Fibroblast of mammary gland (primary cell): ENCODE data around the gene MACF1.
"Not testable (repeated sequence)": the region's sequence is repeated elsewhere in the genome, so short reads cannot be mapped to it uniquely, and the experiment has no call there.

Experiments
- DNase-seq: peaks from one replicate; pipeline ENCODE4 v3.0.0-alpha.2; 2010; ENCODE audit warnings: low read depth
- H3K4me3 ChIP-seq: 2 replicates; pipeline ENCODE4 v1.5.1; 2011; ENCODE audit warnings: low read depth, mild to moderate bottlenecking, low read length, moderate library complexity; ENCODE audit not compliant: control insufficient read depth
- TF ChIP-seq, protein P1 (sequence below): conservative IDR thresholded peaks from 2 replicates; pipeline ENCODE4 v1.5.1; 2011; ENCODE audit warnings: low read depth, low read length, inconsistent platforms; ENCODE audit not compliant: control insufficient read depth, insufficient read depth

MACF1 gene

DNA sequence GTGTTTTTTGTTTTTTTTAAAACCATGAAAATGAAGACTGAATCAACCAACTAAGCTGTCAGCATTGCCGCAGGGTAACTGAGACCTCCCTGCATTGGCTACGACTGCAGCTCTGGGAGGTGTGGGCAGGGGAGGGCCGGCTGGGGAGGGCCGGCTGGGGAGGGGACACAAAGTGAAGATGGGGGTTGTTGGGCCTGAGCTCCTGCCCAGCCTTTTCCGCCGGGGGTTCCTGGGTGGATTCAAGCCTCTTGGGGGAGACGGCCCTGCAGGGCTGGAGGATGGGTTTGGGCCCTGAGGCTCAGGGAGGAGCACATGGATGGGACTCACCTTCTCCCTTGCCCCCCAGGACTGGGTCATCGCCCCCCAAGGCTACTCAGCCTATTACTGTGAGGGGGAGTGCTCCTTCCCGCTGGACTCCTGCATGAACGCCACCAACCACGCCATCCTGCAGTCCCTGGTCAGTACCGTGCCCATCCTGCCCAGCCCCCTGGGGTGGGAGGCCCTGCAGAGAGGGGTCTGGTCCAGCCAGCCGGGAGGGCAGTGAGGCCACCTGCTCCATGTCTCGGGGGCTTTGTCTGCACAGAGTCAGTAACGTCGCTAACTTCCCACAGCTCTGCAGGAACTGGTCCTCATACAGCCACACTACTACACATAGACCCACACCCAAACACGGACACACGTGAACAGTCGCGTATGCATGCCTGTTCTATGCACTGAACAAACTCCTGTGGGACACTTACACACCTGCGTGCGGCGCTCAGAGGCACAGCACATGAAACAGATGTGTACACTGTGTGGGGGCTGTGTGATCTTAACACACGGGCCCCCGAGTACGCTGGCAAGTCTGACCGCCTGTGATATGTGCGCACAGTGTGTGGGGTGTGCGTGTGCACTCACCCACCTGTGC, 318.4 kb downstream of the MACF1 start:
- H3K4me3 ChIP-seq = no peak overlapping the region
- TF ChIP-seq, protein P1, sequence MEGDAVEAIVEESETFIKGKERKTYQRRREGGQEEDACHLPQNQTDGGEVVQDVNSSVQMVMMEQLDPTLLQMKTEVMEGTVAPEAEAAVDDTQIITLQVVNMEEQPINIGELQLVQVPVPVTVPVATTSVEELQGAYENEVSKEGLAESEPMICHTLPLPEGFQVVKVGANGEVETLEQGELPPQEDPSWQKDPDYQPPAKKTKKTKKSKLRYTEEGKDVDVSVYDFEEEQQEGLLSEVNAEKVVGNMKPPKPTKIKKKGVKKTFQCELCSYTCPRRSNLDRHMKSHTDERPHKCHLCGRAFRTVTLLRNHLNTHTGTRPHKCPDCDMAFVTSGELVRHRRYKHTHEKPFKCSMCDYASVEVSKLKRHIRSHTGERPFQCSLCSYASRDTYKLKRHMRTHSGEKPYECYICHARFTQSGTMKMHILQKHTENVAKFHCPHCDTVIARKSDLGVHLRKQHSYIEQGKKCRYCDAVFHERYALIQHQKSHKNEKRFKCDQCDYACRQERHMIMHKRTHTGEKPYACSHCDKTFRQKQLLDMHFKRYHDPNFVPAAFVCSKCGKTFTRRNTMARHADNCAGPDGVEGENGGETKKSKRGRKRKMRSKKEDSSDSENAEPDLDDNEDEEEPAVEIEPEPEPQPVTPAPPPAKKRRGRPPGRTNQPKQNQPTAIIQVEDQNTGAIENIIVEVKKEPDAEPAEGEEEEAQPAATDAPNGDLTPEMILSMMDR = no peak

DNA sequence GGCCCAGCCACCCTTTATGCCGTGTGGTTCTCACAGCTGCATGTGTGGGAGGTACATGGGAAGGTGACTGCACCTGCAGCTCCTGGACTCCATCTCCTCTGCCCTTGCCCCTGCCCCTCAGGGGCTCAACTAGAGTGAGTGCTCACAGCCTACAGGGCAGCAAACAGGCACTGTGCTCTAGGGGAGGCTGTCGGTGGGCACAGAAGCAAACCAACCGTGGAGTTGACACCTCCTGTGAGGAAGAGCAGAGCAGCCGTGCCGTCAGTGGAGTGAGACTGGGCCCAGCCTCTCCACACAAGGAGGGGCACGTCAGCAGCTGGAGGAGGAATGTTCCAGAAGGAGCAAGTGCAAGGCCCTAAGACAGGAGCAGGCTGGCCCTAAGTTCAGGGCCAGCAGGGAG, 319.7 kb downstream of the MACF1 start:
- TF ChIP-seq, protein P1 = no peak
- DNase-seq = no peak

More for the DNA sequence above, 318.4 kb downstream of the MACF1 start:
- no peak for DNase-seq

DNA sequence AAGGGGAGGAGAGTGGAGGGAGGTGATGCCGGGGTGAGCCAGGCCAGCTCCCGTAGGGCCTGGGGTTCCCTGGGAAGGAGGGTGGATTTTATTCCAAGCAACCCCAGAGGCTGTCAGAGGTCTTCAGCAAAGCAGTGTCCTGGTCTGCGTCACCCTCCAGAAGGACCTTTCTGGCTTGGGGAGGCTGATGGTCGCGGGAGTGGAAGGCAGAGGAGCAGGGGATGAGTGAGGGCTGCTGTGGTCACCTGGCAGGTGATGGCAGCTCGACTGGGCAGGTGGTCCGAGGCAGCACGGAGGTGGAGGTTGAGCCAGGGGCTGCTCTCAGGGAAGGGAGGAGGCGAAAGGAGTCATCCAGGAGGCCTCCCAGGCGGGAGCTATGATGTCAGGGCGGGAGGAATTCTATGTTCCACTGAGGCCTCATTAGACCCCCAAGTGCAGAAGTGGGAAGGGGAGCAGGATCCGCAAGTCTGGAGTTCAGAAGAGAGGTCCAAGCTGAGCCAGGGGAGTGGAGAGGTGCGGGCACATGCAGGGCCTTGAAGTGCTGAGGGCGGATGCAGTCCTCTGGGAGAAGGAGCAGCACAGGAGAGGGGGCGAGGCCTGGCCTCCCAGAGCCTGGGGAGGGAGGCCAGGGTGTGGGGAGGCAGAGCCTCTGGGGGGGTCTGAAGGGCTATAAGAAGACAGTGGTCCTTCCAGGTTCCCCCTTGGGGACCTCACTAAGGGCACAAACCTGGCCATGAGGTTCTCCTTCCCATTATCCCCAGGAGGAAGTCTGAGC, 320.3 kb downstream of the MACF1 start:
- H3K4me3 ChIP-seq = no peak overlapping the region
- TF ChIP-seq, protein P1 = no peak
- DNase-seq = no peak

More for the DNA sequence above, 319.7 kb downstream of the MACF1 start:
- H3K4me3 ChIP-seq = no peak overlapping the region

DNA sequence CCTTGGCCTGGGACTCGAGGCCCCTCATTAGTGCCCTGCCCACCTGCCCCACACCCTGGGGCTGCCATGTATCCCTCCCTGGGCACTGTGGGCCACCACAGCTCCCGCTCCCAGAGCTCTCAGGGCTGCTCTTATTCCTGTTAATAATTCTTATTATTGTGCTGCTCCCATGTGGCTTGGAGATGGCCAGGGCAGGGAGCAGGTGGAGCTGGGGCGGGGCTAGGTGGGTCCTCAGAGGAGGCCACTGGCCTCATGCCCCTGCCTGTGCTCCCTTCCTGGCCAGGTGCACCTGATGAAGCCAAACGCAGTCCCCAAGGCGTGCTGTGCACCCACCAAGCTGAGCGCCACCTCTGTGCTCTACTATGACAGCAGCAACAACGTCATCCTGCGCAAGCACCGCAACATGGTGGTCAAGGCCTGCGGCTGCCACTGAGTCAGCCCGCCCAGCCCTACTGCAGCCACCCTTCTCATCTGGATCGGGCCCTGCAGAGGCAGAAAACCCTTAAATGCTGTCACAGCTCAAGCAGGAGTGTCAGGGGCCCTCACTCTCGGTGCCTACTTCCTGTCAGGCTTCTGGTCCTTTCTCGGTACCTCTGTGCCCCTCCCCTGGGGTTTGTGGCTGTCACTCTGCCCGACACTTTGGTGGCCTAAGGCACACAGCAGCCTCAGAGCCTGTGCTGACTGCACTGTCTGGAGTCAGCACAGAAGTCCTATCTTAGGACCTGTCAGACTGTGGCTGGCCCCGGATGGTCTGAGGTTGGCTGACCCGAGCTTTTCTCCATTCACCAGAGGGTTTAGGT, 321.1 kb downstream of the MACF1 start:
- TF ChIP-seq, protein P1 = no peak
- no peak overlapping the region for H3K4me3 ChIP-seq
- DNase-seq = no peak

DNA sequence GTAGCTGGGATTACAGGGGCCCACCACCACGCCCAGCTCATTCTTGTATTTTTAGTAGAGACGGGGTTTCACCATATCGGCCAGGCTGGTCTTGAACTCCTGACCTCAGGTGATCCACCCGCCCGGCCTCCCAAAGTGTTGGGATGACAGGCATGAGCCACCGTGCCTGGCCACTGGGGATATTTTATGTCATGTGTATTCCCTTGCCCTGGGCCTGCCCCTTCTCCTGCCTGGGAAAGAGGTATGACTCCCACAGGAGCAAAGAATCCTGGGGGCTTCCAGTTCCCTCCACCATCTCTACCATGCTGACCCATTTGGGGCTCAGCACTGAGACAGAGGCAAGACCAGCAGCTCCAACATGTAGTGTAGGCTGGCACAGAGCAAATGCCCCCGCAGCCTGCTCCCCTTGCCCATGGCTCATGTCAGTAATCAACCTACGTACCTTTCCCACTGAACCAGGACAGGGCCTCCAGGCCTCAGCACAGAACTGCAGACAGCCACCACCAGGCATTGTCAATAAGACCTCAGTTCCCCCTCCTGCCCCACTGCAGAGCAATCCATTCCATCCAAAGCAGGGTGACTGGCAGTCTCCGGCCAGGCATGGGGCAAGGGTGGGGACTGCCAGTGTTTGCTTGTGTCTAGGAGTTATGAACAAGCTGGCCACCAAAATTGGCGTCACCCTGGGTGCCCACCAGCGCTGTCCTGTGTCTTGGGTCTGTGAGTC, 322.1 kb downstream of the MACF1 start:
- TF ChIP-seq, protein P1 = no peak
- no peak for DNase-seq

DNA sequence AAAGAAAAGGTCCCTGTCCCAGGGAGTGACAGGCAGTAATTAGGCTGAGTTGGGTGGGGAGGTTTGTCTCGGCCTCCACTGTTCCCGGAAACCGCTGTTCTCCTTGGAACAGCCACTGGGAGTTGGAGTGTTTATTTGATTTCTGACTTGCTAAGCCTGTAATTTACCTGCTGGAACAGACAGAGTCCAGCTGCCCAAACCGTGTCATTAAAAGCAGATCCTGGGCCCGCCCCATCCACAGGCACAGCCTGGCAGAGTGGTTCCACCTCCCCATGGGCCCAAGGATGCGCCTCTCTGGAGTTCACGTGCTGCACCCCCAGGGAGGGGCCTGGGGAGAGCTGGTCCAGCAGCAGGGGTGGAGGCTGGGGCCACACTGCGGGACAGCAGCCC, 322.7 kb downstream of the MACF1 start:
- not testable (repeated sequence) for DNase-seq, H3K4me3 ChIP-seq

More for the DNA sequence above, 322.1 kb downstream of the MACF1 start:
- H3K4me3 ChIP-seq = no peak overlapping the region
